NK-92 (cell line): Measurements from ENCODE around the gene CLDND1.
"Not testable (repeated sequence)": the region's sequence is repeated elsewhere in the genome, so short reads cannot be mapped to it uniquely, and the experiment has no call there.

Experiments used
- DNase-seq: peaks from one replicate; lab custom pipeline; 2025; ENCODE audit not compliant: unreplicated experiment; lab: John Stamatoyannopoulos, UW

CLDND1 gene

GRCh38 chr3:98522544-98523281, at the start of gene CLDND1:
TSS of gene CLDND1 (minus strand) at chr3:98522902. CDS start at chr3:98521424, 1,478 bp downstream.
- DNase-seq: peak; percentile 62

GRCh38 chr3:98568402-98568801, 45.7 kb upstream of the CLDND1 start:
- DNase-seq: no peak

- DNase-seq: no peak
Measured at GRCh38 chr3:98567666-98568270, 45.1 kb upstream of the CLDND1 start.

GRCh38 chr3:98565843-98566242, 43.1 kb upstream of the CLDND1 start:
- no peak for DNase-seq

GRCh38 chr3:98565237-98565643, 42.5 kb upstream of the CLDND1 start:
- DNase-seq: no peak

GRCh38 chr3:98564282-98565005, 41.7 kb upstream of the CLDND1 start:
- DNase-seq: no peak

GRCh38 chr3:98563661-98564281, 41.1 kb upstream of the CLDND1 start:
- no peak for DNase-seq

GRCh38 chr3:98561727-98562521, 39.2 kb upstream of the CLDND1 start:
- no peak for DNase-seq

GRCh38 chr3:98560911-98561310, 38.2 kb upstream of the CLDND1 start:
- DNase-seq: no peak

GRCh38 chr3:98559769-98560168, 37.1 kb upstream of the CLDND1 start:
- DNase-seq: not testable (repeated sequence)

GRCh38 chr3:98558100-98558827, 35.6 kb upstream of the CLDND1 start:
- DNase-seq: no peak

- DNase-seq: no peak
Measured at GRCh38 chr3:98557324-98558010, 34.8 kb upstream of the CLDND1 start.

- peak; percentile 21 for DNase-seq
Measured at GRCh38 chr3:98556164-98557130, 33.7 kb upstream of the CLDND1 start.

GRCh38 chr3:98555025-98555379, 32.3 kb upstream of the CLDND1 start:
- no peak for DNase-seq

GRCh38 chr3:98554580-98554979, 31.9 kb upstream of the CLDND1 start:
- no peak for DNase-seq

- DNase-seq: no peak
Measured at GRCh38 chr3:98553753-98554152, 31.1 kb upstream of the CLDND1 start.

GRCh38 chr3:98553021-98553563, 30.4 kb upstream of the CLDND1 start:
- no peak for DNase-seq
